DOHH2 (cell line): ENCODE results near the gene LCE1C.

Experiments used
- EZH2phosphoT487 ChIP-seq: fragments of 200-600 bp; sonication (generic); IDR thresholded peaks from 2 replicates; pipeline ENCODE4 v1.6.1; 2017; ENCODE audit warnings: borderline replicate concordance, mild to moderate bottlenecking, antibody characterized with exemption, low read length, moderate library complexity, mixed read lengths
- TF ChIP-seq, protein P1 (sequence below): fragments of 200-600 bp; sonication (generic); IDR thresholded peaks from one replicate; pipeline ENCODE4 v1.5.1; 2014; ENCODE audit warnings: antibody characterized with exemption, mild to moderate bottlenecking, low read depth, low read length; ENCODE audit not compliant: poor library complexity, severe bottlenecking

DNA sequence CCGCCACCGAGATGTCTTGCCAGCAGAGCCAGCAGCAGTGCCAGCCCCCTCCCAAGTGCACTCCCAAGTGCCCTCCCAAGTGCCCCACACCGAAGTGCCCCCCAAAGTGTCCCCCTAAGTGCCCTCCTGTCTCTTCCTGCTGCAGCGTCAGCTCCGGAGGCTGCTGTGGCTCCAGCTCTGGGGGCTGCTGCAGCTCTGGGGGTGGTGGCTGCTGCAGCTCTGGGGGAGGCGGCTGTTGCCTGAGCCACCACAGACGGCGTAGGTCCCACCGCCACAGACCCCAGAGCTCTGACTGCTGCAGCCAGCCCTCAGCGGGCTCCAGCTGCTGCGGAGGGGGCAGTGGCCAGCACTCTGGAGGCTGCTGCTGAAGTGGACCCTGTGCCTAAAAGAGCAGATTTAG is 30.1 kb downstream of the LCE1C start:
- TF ChIP-seq, protein P1, sequence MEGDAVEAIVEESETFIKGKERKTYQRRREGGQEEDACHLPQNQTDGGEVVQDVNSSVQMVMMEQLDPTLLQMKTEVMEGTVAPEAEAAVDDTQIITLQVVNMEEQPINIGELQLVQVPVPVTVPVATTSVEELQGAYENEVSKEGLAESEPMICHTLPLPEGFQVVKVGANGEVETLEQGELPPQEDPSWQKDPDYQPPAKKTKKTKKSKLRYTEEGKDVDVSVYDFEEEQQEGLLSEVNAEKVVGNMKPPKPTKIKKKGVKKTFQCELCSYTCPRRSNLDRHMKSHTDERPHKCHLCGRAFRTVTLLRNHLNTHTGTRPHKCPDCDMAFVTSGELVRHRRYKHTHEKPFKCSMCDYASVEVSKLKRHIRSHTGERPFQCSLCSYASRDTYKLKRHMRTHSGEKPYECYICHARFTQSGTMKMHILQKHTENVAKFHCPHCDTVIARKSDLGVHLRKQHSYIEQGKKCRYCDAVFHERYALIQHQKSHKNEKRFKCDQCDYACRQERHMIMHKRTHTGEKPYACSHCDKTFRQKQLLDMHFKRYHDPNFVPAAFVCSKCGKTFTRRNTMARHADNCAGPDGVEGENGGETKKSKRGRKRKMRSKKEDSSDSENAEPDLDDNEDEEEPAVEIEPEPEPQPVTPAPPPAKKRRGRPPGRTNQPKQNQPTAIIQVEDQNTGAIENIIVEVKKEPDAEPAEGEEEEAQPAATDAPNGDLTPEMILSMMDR = no peak
- TF ChIP-seq EZH2phosphoT487 = no peak
